GM10266 (cell line): ENCODE data around the gene RARS2.
"Not testable (repeated sequence)": the region's sequence is repeated elsewhere in the genome, so short reads cannot be mapped to it uniquely, and the experiment has no call there.

Source experiments
- DNase-seq: peaks from one replicate; pipeline ENCODE4 v3.0.0; 2012; ENCODE audit errors: extremely low spot score
- TF ChIP-seq, protein P1 (sequence below): IDR thresholded peaks from 2 replicates; pipeline ENCODE4 v1.5.1; 2012; ENCODE audit warnings: mild to moderate bottlenecking, low read depth; ENCODE audit not compliant: control insufficient read depth, insufficient read depth; ENCODE audit errors: missing control alignments

RARS2 gene

DNA sequence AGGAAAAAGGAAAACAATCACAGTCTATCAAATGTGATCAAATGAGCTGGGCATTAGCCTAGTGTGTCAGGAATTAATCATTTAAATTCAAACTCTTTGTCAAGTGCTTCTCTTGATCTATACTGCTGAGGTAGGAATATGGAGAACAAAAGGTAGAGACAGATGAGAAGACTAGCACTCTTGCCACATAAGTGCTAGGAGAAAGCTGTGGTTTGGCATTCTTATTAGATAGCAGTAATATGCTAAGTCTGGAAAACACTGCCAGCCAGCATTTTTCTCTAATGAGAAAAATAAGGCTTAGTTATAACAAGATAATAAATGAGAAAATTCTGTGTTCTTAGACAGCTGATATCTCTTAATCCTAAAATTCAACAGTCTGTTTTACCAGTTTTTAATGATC lies 39.1 kb upstream of the RARS2 start:
- TF ChIP-seq, protein P1, sequence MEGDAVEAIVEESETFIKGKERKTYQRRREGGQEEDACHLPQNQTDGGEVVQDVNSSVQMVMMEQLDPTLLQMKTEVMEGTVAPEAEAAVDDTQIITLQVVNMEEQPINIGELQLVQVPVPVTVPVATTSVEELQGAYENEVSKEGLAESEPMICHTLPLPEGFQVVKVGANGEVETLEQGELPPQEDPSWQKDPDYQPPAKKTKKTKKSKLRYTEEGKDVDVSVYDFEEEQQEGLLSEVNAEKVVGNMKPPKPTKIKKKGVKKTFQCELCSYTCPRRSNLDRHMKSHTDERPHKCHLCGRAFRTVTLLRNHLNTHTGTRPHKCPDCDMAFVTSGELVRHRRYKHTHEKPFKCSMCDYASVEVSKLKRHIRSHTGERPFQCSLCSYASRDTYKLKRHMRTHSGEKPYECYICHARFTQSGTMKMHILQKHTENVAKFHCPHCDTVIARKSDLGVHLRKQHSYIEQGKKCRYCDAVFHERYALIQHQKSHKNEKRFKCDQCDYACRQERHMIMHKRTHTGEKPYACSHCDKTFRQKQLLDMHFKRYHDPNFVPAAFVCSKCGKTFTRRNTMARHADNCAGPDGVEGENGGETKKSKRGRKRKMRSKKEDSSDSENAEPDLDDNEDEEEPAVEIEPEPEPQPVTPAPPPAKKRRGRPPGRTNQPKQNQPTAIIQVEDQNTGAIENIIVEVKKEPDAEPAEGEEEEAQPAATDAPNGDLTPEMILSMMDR, result no peak
- DNase-seq, result no peak

DNA sequence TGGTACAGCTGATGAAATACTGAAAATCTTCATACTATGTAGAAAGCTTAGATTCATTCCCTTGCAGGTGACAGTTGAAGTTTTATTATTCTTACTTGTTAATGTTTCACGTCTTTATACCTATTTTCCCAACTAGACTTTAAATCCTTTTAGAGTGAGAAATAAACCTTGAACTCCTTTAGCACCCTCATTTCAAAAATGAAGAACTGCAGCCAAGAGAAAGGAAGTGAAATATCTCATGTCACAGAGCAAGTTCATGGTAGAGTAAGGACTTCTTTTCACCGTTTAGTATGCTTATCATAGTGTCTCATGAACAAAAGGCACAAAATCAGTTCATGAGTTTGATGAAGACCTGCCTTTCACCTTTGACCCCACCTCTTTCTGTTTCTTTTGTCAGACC lies 38.6 kb upstream of the RARS2 start:
- TF ChIP-seq, protein P1, result no peak

DNA sequence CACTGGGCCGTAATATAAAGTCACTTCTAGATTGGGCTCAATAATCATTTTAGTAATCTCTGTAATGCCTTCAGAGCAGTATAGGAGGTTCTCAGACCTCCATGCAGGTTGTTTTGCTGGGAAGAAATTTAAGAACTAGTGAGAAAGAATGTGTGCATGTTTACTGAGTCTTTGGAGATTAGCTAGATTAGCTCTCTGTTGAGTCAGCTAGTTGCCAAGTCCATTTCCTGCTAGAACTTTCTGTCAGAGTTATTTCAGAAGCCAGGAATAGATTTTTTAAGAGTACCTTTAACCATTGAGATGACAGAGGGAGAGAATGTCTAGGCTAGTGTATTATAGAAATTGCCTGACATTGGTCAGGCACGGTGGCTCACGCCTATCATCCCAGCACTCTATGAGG lies 33.5 kb upstream of the RARS2 start:
- TF ChIP-seq, protein P1, result no peak

More for the DNA sequence above, 38.6 kb upstream of the RARS2 start:
- no peak for DNase-seq

DNA sequence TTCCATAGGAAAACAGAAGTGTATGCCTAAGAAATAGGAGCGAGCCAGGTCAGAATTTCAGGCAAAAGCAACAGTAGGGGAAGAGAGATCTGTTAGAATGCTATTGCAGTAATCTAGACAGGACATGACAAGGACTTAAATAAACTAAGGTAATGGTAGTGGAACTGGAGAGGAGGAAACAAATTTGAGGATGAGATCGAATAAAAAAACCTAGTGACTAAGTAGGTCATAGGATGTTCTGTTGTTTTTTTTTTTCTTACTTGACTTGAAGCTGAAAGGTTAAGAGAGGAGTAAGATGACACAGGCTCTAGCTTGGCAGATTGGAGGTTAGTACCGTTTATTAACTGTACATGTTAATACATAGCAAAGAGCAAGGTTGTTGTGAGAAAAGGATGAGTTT lies 28.7 kb upstream of the RARS2 start:
- TF ChIP-seq, protein P1, result no peak

More for the DNA sequence above, 33.5 kb upstream of the RARS2 start:
- no peak for DNase-seq

DNA sequence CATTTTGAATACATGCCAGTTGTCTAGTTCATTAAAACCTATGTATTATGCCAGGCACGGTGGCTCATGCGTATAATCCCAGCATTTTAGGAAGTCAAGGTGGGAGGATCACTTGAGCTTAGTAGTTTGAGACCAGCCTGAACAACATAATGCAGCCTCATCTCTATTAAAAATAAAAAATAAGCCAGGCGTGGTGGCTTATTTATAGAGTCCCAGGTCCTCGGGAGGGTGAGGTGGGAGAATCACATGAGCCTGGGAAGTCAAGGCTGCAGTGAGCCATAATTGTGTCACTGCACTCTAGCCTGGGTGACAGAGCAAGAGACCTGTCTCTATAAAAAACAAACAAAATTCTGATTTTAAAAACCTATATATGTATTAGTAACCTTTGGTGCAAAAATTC lies 27.6 kb upstream of the RARS2 start:
- no peak for DNase-seq
- TF ChIP-seq, protein P1, result no peak

More for the DNA sequence above, 28.7 kb upstream of the RARS2 start:
- DNase-seq, result no peak

DNA sequence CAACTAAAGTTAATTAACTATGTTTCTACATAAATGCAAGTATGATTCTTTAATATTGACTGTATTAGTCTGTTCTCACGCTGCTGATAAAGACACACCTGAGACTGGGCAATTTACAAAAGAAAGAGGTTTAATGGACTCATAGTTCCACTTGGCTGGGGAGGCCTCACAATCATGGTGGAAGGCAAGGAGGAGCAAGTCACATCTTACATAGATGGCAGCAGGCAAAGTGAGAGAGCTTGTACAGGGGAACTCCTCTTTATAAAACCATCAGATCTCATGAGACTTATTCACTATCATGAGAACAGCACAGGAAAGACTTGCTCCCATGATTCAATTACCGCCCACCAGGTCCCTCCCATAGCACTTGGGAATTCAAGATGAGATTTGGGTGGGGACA lies 23.2 kb upstream of the RARS2 start:
- DNase-seq, result not testable (repeated sequence)

DNA sequence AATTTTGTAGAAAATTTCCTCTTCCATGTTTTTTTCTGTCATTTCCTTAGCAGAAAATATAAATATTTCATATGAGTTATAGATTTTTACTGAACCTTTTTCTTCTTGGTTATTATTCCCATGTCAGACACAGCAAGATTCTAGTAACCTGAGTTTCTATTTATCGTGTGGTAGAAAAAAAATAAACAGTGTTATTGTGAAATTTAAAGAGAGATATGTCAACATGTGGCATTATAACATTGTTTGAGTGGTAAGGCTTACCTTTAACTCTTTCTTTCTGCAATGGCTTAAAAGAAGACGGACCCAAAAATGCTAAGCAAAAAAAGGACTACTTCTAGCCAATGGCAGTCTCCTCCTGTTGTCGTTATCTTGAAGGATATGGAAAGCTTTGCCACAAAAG lies 19.0 kb upstream of the RARS2 start:
- DNase-seq, result no peak

More for the DNA sequence above, 19.0 kb upstream of the RARS2 start:
- TF ChIP-seq, protein P1, result no peak
